Uterus (tissue), 4 donors: ENCODE measurements around the gene ANKRD33B. TPM values are rescaled to one million over a fixed set of nuclear protein-coding genes. Genes with fewer than 3 reads are reported as not detected.
"Not testable (repeated sequence)": the region's sequence is repeated elsewhere in the genome, so short reads cannot be mapped to it uniquely, and the experiment has no call there.

ENCODE experiments used
- DNase-seq, 2 donors: peaks; one replicate each; pipeline ENCODE4 v3.0.0-alpha.2; 2019 to 2020
- H3K27ac ChIP-seq, 2 donors: fragments of 200-600 bp; sonication (generic); 1 replicate in 1 of 2; 2 replicates in 1 of 2; pipeline ENCODE4 v1.5.1; 2016 to 2018
- H3K27me3 ChIP-seq, 2 donors: fragments of 200-600 bp; sonication (generic); one replicate each; pipeline ENCODE4 v1.5.1; 2018 to 2019; ENCODE audit warnings: control low read depth in 1 of 2
- H3K36me3 ChIP-seq, 2 donors: fragments of 200-600 bp; sonication (generic); one replicate each; pipeline ENCODE4 v1.5.1; 2019; ENCODE audit warnings: control low read depth in 1 of 2
- H3K4me1 ChIP-seq, 2 donors: fragments of 200-600 bp; sonication (generic); one replicate each; pipeline ENCODE4 v1.5.1; 2018 to 2019; ENCODE audit warnings: control low read depth in 1 of 2
- H3K4me3 ChIP-seq, 2 donors: fragments of 200-600 bp; sonication (generic); 1 replicate in 1 of 2; 2 replicates in 1 of 2; pipeline ENCODE4 v1.5.1; 2018 to 2019; ENCODE audit warnings: mild to moderate bottlenecking in 1 of 2
- H3K9me3 ChIP-seq, 2 donors: fragments of 200-600 bp; sonication (generic); one replicate each; pipeline ENCODE4 v1.5.1; 2019; ENCODE audit warnings: control low read depth in 1 of 2
- CTCF ChIP-seq, 4 experiments: fragments of 200-600 bp in 2 of 4; fragments of 450-650 bp in 2 of 4; sonication (generic) in 2 of 4; IDR thresholded peaks; one replicate each; pipeline ENCODE4 v1.5.1; 2016 to 2019; ENCODE audit warnings: antibody characterized with exemption in 4 of 4, mild to moderate bottlenecking in 2 of 4, moderate library complexity in 1 of 4
- POLR2A ChIP-seq, 2 donors: fragments of 450-650 bp; IDR thresholded peaks; one replicate each; pipeline ENCODE4 v1.6.1; 2016; ENCODE audit warnings: antibody characterized with exemption in 2 of 2, mild to moderate bottlenecking in 1 of 2, moderate library complexity in 1 of 2
- intact Hi-C: fragments of 100-400 bp; cut with DNase I; formaldehyde crosslinking; loops from one replicate; pipeline ENCODE4 v1.15.1; 2023; ENCODE audit warnings: low total_unique reads
- total RNA-seq, 4 donors: library from RNA; depleted of rRNA in 3 of 4; stranded (reverse); fragments of >200 nt in 3 of 4; gene quantifications; one replicate each; pipeline versions ENCODE4 v1.1.0 to v1.2.4, GENCODE V29; 2014 to 2023
- donor health status: DM: yes; HTN: yes; CAD: no.

The ANKRD33B gene
- total RNA-seq, 4 donors from 2014 or later = 2.1 to 24.1 (median 7.6) TPM

GRCh38 chr5:10601246-10602030, 37.6 kb downstream of the ANKRD33B start:
- Histone ChIP-seq H3K4me1 (peaks cover 4 to 6% of the 10 kb centered on the region in 2 donors), H3K27ac (peak overlapping the region; percentile 82 to 91), H3K9me3 (no peaks in the 10 kb centered on the region), H3K36me3 (no peaks in the 10 kb centered on the region), H3K4me3 (peak overlapping the region in 1 of 2 donors; percentile 5), H3K27me3 (no peaks in the 10 kb centered on the region)
- peak; percentile 87 to 89 for DNase-seq
- TF ChIP-seq POLR2A (IDR thresholded peaks at IDR 0.05) = no peak
- TF ChIP-seq CTCF (IDR thresholded peaks at IDR 0.05) = no peak
- intact Hi-C loops = no loop called here

GRCh38 chr5:10602031-10602806, 38.3 kb downstream of the ANKRD33B start:
- Histone ChIP-seq H3K4me3 (no peak overlapping the region), H3K4me1 (peaks cover 4 to 6% of the 10 kb centered on the region in 2 donors), H3K36me3 (no peaks in the 10 kb centered on the region), H3K9me3 (no peaks in the 10 kb centered on the region), H3K27ac (peak overlapping the region; percentile 82 to 91), H3K27me3 (no peaks in the 10 kb centered on the region)
- intact Hi-C loops = no loop called here
- DNase-seq = no peak
- no peak for TF ChIP-seq POLR2A (IDR thresholded peaks at IDR 0.05)
- TF ChIP-seq CTCF (IDR thresholded peaks at IDR 0.05) = no peak

DNA sequence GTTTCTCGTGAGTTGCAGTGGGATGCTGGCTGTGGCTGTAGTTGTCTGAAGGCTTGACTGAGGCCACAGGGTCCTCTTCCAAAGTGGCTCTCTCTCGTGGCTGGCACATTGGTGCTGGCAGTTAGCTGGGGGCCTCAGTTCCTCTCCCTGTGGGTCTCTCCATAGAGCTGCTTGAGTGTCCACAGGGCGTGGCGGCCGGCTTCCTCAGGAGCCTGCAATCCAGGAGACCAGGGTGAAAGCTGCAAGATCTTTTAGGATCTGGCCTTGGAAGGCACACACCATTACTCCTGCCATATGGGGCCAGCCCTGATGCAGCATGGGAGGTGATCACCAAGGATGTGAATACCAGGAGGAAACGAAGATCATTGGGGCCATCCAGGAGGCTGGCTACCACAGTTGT, 41.1 kb downstream of the ANKRD33B start:
- no peaks in the 10 kb centered on the region for H3K27me3 ChIP-seq
- no peak overlapping the region for H3K4me3 ChIP-seq
- no peaks in the 10 kb centered on the region for H3K36me3 ChIP-seq
- intact Hi-C loops = no loop called here
- TF ChIP-seq POLR2A (IDR thresholded peaks at IDR 0.05) (no peak), CTCF (IDR thresholded peaks at IDR 0.05) (no peak)
- no peak for DNase-seq
- no peaks in the 10 kb centered on the region for H3K9me3 ChIP-seq
- H3K27ac ChIP-seq = no peak overlapping the region
- H3K4me1 ChIP-seq = peaks cover 4 to 6% of the 10 kb centered on the region in 2 donors

DNA sequence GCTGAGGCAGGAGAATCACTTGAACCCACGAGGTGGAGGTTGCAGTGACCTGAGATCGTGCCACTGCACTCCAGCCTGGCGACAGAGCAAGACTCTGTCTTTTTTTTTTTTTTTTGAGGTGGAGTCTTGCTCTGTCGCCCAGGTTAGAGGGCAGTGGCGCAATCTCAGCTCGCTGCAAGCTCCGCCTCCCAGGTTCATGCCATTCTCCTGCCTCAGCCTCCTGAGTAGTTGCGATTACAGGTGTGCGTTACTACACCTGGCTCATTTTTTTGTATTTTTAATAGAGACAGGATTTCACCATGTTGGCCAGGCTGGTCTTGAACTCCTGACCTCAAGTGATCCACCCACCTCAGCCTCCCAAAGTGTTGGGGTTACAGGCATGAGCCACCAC, 42.8 kb downstream of the ANKRD33B start:
- H3K27me3 ChIP-seq, intact Hi-C loops, H3K9me3 ChIP-seq, H3K36me3 ChIP-seq, DNase-seq, H3K4me1 ChIP-seq, H3K4me3 ChIP-seq: not testable (repeated sequence)
- peak overlapping the region in 1 of 2 donors; percentile 72 for H3K27ac ChIP-seq

- Histone ChIP-seq H3K9me3 (no peaks in the 10 kb centered on the region), H3K4me3 (no peak overlapping the region), H3K27ac (peak overlapping the region; percentile 32 to 72), H3K4me1 (peaks cover under 1% of the 10 kb centered on the region in 2 donors), H3K27me3 (no peaks in the 10 kb centered on the region), H3K36me3 (no peaks in the 10 kb centered on the region)
- intact Hi-C loops = no loop called here
- no peak for DNase-seq
- TF ChIP-seq CTCF (IDR thresholded peaks at IDR 0.05) = no peak
- no peak for TF ChIP-seq POLR2A (IDR thresholded peaks at IDR 0.05)
These were observed 43.3 kb downstream of the ANKRD33B start for GRCh38 chr5:10607023-10607665.
